Activated CD8-positive, alpha-beta memory T cell treated with anti-CD3 and anti-CD28 coated beads, Interleukin-2, amount 50 U/mL, for 48 hours (primary cell): Measurements from ENCODE around the gene PLEKHA7.

Experiments
- DNase-seq: peaks from one replicate; pipeline ENCODE4 v3.0.0-alpha.2; 2020

PLEKHA7 gene

DNA sequence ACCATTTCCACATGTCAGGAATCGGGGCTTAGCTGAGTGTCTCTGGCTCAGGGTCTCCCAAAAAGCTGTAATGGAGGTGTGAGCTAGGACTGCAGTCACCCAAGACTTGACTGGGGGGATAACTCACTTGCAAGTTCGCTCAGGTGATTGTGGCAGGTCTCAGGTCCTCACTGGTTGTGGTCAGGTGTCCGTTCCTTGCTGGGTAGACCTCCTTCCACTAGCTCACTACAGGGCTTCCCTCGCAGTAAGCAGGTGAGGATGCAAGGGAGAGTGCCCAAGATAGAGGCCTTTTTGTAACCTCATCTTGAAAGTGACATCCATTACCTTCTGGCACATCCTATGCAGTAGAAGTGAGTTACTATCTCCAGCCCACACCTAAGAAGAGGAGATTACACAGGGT, 246.3 kb downstream of the PLEKHA7 start:
- no peak for DNase-seq

DNA sequence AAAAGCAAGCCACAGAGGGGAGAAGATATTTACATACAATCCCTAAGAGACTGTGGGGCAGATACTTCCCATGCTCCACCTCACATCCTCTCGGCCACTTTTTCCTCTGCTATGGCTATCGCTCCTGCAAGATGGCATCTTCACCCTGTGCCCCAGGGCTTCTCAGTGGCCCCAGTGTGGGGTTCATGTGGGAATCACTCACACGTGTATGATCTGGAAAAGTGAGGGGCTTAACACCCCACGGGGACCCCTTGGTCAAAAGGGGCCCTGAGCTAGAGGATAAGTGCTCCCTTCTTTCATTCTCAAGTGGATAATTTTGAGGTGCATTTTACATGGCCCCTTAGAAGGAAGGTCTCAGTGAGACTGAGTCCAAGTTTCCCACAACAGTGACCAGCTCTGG, 247.1 kb downstream of the PLEKHA7 start:
- DNase-seq, result no peak

DNA sequence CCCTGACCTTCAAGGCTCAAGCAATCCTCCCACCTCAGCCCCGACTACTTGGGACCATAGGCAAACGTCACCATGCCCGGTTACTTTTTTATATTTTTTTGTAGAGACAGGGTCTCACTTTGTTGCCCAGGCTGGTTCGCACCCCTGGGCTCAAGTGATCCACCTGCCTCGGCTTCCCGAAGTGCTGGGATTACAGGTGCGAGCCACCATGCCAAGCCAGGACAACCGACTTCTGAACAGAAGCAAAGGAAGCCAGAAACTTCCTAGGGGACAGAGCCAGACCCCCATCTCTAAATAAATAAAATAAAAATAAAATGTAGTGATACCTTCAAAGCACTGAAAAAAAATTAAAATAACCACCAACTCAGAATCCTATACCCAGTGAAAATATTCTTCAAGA, 249.3 kb downstream of the PLEKHA7 start:
- DNase-seq, result no peak

DNA sequence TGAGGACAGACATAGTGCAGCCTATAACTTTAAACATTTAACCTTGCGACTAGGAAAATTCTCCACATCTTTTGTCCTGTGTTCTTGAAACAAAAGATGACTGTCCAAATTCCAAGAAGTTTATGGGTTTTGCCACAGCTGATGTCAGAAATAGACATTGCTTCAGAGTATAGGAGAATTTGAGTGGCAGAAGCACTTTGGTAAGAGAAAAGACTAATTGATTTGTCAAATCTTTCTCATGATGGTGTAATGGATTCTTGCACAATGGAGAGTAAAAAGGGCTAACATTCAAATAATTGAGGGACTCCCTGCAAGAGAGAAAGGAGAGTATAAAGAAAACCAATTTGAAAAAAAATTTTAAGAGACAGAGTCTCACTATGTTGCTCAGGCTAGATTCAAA, 250.5 kb downstream of the PLEKHA7 start:
- no peak for DNase-seq

DNA sequence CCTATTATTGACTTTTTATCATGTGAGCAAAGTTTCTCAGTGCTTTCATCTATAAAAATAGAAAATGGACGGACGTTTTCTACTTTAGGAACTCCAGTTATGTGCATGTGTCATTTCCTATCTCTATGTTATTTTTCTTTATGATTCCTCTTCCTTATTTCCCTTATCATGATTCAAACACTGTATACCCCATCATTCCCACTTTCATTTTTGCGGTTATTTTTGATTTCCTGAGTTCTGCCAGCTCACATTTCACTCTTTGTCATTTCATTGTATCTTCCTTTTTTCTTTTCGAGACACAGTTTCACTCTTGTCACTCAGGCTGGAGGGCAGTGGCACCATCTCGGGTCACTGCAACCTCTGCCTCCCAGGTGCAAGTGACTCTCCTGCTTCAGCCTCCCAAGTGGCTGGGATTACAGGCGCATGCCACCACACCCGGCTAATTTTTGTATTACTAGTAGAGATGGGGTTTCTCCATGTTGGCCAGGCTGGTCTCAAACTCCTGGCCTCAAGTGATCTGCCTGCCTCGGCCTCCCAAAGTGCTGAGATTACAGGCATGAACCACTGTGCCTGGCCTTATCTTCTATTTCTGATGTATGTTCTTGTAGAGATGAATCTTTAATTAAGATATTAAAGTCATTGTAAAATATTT, 254.2 kb downstream of the PLEKHA7 start:
- peak; percentile 45 for DNase-seq

DNA sequence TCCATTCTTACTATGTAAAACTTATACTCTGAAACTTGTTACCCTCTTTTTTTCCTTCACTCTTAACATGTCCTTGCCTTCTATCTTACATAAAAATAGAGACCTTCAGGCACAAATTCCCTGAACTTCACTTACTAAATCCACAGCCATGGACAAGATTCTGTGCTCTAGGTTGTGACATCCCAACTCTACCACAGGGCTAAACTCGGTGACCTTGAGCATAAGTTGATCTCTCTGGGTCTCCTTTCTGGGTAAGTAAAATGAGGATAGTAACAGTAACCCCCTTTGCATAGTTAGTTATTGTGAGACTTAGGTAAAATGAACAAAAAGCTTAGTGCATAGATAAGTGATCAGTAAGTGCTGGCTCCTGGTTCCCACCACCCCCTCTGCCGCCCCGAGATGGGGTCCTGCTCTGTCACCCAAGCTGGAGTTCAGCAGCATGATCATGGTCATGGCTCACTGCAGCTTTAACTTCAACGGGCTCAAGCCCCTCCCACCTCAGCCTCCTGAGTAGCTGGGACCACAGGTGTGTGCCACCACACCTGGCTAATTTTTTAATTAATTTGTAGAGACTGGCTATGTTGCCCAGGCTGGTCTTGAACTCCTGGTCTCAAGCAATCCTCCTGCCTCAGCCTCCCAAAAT, 255.7 kb downstream of the PLEKHA7 start:
- no peak for DNase-seq

DNA sequence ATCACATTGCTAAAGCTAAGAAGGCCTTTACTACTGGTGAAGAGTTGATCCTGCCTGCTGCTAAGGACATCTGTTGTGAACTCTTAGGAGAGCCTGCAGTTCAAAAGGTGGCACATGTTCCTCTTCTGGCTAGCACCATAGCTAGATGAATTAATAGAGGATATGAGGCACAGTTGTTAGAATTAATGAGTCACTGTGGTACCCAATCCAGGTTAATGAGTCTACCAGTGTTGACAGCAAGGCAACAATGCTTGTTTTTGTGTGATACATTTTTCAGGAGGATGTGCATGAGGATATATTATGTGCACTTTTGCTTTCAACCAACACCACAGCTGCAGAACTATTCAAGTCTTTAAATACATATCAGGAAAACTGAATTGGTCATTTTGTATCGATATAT, 263.8 kb downstream of the PLEKHA7 start:
- no peak for DNase-seq

DNA sequence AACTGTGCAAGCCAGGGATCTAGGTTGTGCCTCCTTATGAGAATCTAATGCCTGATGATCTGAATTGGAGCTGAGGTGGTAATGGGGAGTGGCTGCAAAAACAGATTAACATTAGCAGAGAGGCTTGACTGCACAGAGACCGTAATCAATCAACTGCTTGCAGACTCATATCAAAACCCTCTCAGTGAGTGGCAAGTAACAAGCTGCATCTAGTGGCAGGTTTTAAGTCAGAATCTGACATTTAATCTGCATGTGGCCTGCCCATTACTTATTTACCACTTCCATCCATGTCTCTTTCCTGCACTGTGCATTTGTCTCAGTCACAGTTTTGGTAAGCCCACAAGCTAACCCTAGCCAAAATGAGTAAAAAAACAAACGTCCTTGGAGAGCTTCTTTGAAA, 264.5 kb downstream of the PLEKHA7 start:
- DNase-seq, result no peak

DNA sequence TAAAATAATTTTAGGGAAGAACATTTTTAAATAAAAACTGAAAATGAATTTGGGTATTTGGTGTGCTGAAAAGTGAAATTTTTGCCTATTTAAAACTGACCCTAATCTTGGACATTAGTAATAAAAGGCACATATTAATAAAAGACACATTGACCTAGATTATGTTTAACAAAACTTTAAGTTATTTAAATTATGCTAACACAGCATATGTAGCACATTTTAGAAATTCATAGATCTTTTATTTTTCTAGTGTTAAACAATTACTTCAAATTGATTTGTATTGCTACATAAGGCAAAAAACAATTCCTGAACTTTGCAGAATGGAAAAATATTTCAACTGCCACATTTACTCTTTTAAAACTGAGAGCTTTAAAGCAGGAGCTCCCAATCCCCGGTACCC, 265.1 kb downstream of the PLEKHA7 start:
- DNase-seq, result no peak

DNA sequence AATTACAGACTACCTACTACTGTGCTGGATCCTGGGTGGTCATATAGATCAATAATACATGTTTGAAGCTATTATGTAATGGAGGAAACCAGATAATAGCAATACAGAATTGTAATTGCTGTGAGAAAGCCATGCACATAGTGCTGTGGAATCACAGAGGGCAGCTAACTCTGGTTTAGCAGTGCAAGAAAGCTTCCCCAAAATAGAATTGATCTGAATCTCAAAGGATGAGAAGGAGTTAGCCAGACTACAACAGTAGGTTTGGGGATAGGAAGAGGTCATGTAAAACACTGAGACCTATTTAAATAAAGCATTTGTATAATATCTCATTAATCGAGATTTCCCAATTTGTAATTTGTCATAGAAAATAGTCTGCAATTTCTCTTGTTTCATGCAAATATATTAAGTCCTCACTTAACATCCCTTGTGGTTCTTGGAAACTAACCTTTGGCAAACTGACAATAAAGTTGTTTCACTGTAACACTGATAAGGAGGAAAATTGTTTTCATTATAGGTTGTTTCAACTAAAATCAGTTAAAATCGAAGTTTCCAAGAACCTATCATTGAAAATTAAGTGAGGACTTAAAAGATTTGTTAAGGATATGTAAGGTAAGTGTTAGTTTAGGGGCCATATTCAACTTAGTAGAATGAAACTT, 268.1 kb downstream of the PLEKHA7 start:
- no peak for DNase-seq

DNA sequence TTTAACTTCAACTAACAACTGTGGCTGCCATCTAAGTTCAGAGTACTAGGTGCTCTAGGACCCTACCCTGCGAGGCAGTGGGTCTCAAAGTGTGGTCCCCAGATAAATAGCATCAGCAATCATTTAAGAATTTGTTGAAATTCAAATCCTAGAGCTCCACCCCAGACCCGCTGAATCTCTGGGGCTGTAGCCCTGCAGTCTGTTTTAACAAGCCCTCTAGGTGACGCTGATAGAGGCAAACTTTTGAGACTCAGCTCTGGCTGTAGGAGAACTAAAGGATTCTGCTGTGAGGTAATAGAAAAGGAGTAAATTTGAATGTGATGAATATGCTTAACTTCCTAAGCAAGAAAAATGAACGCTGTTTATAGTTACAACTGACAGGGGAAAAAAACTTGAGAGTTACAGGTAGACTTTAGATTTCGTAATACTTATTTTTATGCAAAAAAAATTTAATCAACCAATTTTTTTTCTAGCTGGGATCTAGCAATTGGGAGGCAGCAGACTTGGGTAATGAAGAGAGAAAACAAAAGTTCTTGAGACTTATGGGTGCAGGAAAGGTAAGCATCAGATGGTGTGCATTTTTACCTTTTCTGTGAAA, 270.0 kb downstream of the PLEKHA7 start:
- no peak for DNase-seq

DNA sequence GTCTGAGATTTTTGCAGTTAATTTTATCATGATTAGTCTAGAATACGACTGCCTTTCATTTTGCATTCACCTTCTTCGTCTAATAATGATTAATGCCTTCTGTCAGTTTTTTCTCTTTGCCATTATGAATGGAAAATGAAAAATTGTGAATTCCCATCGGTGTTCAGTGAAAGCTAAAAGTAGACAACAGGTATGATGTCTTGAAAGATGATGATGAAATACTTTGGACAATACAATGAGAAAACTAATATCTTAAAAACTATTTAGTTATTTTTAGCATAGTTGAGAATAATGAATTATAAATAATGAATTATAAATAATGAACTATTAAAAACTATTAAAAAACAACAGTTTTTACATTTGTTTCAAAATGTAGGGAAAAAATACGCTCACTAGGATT, 270.7 kb downstream of the PLEKHA7 start:
- DNase-seq, result no peak

DNA sequence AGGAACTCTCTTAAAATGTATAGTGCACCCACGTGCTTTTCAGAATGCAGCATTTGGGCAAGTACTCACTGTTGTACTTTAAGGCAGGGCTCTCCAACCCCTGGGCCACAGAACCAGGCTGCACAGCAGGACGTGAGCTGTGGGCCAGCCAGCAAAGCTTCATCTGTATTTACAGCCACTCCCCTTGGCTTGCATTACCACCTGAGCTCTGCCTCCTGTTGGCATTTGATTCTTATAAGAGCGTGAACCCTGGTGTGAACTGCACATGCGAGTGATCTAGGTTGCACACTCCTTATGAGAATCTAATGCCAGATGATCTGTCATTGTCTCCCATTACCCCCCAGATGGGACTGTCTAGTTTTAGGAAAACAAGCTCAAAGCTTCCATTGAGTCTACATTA, 272.7 kb downstream of the PLEKHA7 start:
- no peak for DNase-seq

DNA sequence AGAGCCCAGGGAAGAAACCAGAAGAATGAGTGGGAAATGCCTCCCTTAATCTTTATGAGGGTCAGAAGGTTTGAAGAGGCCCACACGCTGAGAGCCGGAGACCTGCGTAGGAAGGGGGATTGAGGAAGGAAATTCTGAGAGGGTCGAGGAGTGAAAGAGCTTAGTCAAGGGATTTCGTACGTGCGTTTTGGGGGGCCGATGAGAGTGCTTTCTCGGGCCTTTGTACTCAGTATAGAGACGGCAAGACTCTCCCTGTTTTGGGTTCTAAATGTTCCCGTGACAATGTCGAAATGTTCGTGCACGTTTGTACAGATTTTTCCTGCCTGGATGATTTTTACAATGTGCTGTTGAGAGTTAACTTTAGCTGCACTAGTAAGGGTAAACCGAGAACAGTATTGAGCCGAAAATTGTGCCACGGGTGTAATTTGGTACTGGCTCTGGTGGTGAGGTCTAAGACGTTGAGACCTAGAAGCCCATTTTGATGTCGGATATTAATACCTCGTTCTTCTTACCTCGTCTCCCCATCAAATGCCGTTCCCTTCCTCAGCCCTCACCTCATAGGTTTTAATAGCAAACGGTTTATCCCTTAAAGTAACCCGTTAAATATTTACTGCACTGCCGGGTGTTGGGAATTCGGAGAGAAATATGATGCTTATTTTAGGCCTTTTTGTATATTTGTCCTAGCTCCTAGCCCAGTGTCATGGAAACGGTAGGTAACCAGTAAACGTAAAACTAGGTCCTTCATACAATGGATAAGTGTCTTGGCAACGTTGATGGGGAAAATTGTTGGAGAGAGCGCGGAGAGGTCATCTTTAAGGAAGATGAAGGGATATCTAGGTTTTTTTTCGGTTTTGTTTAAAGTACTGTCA, 275.0 kb downstream of the PLEKHA7 start:
- no peak for DNase-seq

DNA sequence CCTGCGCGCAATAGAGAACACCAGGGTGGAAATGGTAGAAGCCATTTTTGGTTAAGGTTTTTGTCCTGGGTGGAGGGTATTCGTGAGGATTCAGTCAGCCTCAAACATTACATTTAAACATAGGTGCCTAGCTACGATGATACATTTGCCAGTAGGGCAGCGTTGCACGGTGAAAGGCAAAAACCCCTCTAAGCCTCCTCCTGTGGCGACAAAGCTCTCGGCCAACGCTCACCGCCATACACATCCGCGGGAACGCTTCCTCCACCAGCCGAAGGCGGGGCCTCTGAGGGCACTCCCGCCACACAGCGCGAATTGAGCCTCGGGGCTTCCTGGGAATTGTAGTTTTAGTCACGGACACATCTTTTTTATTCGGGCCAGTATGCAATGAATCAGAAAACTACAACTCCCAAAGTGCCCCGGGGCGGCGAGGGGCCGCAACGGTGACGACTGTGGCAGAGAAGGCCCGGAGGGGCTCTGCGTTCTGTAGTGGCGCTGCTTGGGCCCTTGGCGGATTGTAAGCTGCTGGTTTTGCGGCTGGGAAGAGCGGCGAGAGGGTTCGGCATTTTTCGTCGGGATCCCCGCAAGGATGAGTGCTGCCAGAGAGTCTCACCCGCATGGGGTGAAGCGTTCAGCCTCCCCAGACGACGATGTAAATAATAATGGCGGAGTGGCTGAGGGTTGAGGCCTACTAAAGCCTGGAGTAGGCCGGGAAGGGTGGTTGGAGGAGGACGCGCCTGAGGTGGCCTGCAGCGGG, 275.8 kb downstream of the PLEKHA7 start, which contains the start of gene C11orf58:
C11orf58 (plus strand) TSS at position 455 of the 754 bp plus-strand sequence; CDS start at position 587, 132 bp downstream.
- peak; percentile 92 for DNase-seq

DNA sequence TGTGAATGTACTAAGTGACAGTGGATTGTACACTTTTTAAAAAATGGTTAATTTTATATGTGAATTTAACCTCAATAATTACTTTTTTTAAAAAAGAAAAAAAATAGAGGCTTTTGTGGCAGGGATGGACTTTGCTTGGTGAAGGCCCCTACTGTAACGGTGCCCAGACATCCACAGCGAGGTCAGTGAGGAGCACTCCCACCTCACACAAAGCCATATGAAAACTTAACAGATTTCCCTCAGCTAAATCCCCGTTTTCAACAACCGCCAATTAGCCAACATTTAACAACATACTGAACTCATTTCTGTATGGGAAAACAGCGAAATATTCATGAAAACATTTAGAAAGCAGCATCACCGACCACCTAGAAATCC, 276.4 kb downstream of the PLEKHA7 start:
- no peak for DNase-seq
